ENCODE results near the gene ATG9A. TPM values are rescaled to one million over a fixed set of nuclear protein-coding genes. Genes with fewer than 3 reads are reported as not detected.

ATG9A gene
- total and polyA plus RNA-seq, 2 experiments from 2014 or later: 35.7 to 57.8 TPM

DNA sequence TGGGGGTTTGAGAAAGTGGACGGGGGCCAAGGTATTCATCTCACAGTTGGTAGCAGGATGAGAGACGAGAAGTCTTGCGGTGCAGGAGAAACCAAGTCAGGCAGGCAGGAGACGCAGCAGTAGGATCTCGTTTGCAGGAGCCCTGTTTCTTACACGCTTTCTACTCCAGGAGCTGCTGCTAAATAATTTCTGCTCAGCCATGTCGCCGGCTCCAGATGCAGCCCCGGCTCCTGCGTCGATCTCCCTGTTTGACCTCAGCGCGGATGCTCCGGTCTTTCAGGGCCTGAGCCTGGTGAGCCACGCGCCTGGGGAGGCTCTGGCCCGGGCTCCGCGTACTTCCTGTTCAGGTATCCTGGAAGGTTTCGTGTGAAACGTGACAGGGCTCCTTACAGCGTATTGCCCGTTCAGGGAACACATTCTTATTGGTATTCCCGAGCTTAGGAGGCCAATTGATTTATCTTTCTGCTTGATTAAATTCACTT, 664 bp upstream of the ATG9A start:
- Histone ChIP-seq H3K4me2 (peak overlapping the region; percentile 85), H3K79me2 (peaks cover 49% of the 10 kb centered on the region), H4K20me1 (ENCODE audit: insufficient read depth, poor library complexity, severe bottlenecking) (no peaks in the 10 kb centered on the region), H3K4me3 (peak overlapping the region; percentile 78), H3K36me3 (replicated peaks; ENCODE audit: insufficient read depth, low read depth) (no peaks in the 10 kb centered on the region), H3K9me2 (replicated peaks; ENCODE audit: insufficient read depth) (no peaks in the 10 kb centered on the region), H3K4me1 (ENCODE audit: insufficient read depth) (peaks cover 16% of the 10 kb centered on the region), H3K27ac (peak overlapping the region; percentile 90), H3K9me3 (ENCODE audit: low read depth) (no peaks in the 10 kb centered on the region), H3K27me3 (no peaks in the 10 kb centered on the region), H2AFZ (peak overlapping the region; percentile 65)
- 1% methylated on average over 24 of the region's 24 CpGs for WGBS (ENCODE audit: low lambda C conversion rate, missing lambda C conversion rate)
- TF ChIP-seq, protein P1, sequence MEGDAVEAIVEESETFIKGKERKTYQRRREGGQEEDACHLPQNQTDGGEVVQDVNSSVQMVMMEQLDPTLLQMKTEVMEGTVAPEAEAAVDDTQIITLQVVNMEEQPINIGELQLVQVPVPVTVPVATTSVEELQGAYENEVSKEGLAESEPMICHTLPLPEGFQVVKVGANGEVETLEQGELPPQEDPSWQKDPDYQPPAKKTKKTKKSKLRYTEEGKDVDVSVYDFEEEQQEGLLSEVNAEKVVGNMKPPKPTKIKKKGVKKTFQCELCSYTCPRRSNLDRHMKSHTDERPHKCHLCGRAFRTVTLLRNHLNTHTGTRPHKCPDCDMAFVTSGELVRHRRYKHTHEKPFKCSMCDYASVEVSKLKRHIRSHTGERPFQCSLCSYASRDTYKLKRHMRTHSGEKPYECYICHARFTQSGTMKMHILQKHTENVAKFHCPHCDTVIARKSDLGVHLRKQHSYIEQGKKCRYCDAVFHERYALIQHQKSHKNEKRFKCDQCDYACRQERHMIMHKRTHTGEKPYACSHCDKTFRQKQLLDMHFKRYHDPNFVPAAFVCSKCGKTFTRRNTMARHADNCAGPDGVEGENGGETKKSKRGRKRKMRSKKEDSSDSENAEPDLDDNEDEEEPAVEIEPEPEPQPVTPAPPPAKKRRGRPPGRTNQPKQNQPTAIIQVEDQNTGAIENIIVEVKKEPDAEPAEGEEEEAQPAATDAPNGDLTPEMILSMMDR (IDR thresholded peaks at IDR 0.05; ENCODE audit: poor library complexity): no peak
- no peak for TF ChIP-seq EZH2phosphoT487 (IDR thresholded peaks at IDR 0.05; ENCODE audit: low read depth, severe bottlenecking, unreplicated experiment)
- no peak for TF ChIP-seq EZH2 (IDR thresholded peaks at IDR 0.05; ENCODE audit: borderline replicate concordance)
- peak; percentile 81 for DNase-seq (ENCODE audit: low spot score)

DNA sequence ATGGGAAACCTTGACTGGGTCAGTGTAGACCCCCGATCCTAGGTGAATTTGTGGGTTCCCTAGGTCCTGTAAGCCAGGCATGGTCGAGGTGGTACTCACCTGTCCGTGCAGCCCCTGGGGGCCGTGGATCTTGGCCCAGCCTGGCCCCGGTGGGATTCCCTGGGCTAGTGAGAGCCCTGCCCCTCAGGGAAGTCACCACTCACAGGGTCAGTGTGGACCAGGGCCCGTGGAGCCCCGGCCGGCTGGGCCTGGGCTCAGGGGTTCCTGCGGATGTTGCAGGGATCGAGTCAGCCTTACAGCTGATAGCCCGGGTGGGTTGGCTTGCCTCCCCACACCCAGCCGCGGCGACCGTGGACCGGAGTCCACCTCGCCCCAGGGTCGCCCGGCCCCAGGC, 528 bp downstream of the ATG9A start:
- Histone ChIP-seq H3K79me2 (peaks cover 49% of the 10 kb centered on the region), H3K27ac (peak overlapping the region; percentile 97), H3K9me2 (replicated peaks; ENCODE audit: insufficient read depth) (no peaks in the 10 kb centered on the region), H3K9me3 (ENCODE audit: low read depth) (no peaks in the 10 kb centered on the region), H4K20me1 (ENCODE audit: insufficient read depth, poor library complexity, severe bottlenecking) (no peaks in the 10 kb centered on the region), H3K36me3 (replicated peaks; ENCODE audit: insufficient read depth, low read depth) (no peaks in the 10 kb centered on the region), H3K4me1 (ENCODE audit: insufficient read depth) (peaks cover 16% of the 10 kb centered on the region), H3K4me2 (peak overlapping the region; percentile 99), H3K27me3 (no peaks in the 10 kb centered on the region), H3K4me3 (peak overlapping the region; percentile 73), H2AFZ (peak overlapping the region; percentile 68)
- no peak for DNase-seq (ENCODE audit: low spot score)
- TF ChIP-seq EZH2phosphoT487 (IDR thresholded peaks at IDR 0.05; ENCODE audit: low read depth, severe bottlenecking, unreplicated experiment): no peak
- TF ChIP-seq, protein P1 (IDR thresholded peaks at IDR 0.05; ENCODE audit: poor library complexity): no peak
- WGBS (ENCODE audit: low lambda C conversion rate, missing lambda C conversion rate): 5% methylated on average over 19 of the region's 19 CpGs

DNA sequence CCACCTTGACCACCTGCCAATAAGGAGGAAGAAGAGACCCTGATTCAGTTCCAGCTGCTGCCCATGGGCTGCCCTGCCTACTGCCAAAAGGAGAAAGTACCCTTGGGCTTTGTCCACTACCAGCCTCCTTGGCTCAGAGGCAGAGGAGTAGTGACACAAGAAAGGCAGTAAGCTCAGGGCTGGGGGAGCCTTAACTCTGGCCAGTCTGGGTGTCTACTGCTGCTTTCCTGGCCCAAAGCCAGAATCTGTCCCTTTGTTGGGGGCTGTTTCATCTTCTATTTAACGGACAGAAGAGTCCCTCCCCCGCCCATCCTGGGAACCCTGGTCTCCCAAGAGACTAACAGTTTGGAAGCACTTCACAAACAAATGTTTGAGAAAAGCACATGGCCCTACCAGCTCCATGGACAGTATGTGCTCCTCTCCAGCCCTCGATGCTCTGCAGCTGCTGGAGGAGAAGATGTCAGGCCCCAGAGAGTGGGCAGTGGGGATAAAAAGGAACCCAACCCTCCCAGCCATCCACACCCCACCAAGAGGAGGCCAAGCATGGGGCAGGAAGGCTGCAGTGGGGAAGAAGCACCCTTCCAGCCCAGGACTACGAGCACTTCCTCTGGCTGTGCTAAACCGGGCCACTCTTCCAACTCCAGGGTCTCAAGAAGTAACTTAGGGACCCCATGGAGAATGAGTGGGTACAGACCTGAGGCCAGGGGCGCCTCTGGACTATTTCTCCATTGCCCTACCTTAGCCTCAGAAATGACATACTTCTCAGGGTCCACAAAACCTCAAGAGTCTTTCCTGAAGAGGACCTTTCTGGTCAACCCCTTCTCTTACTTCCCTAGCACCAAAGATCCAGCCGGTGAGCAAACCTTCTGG, 1.2 kb downstream of the ATG9A start:
- H3K36me3 ChIP-seq (replicated peaks; ENCODE audit: insufficient read depth, low read depth): no peaks in the 10 kb centered on the region

More for the DNA sequence above, 1.2 kb downstream of the ATG9A start:
- Histone ChIP-seq H3K9me3 (ENCODE audit: low read depth) (no peaks in the 10 kb centered on the region), H3K4me2 (peak overlapping the region; percentile 99), H3K4me1 (ENCODE audit: insufficient read depth) (peaks cover 16% of the 10 kb centered on the region), H4K20me1 (ENCODE audit: insufficient read depth, poor library complexity, severe bottlenecking) (no peaks in the 10 kb centered on the region), H3K9me2 (replicated peaks; ENCODE audit: insufficient read depth) (no peaks in the 10 kb centered on the region), H3K27me3 (no peaks in the 10 kb centered on the region), H3K79me2 (peaks cover 49% of the 10 kb centered on the region), H3K27ac (peak overlapping the region; percentile 97), H3K4me3 (peak overlapping the region; percentile 73), H2AFZ (peak overlapping the region; percentile 68)
- no peak for DNase-seq (ENCODE audit: low spot score)
- WGBS (ENCODE audit: low lambda C conversion rate, missing lambda C conversion rate): 69% methylated on average over 7 of the region's 7 CpGs
- TF ChIP-seq EZH2phosphoT487 (IDR thresholded peaks at IDR 0.05; ENCODE audit: low read depth, severe bottlenecking, unreplicated experiment) (no peak), EZH2 (IDR thresholded peaks at IDR 0.05; ENCODE audit: borderline replicate concordance) (no peak)
- TF ChIP-seq, protein P1 (IDR thresholded peaks at IDR 0.05; ENCODE audit: poor library complexity): no peak
